Heart left ventricle (tissue), 16 donors: Measurements from ENCODE around the gene SERPINA12. TPM values are rescaled to one million over a fixed set of nuclear protein-coding genes. Genes with fewer than 3 reads are reported as not detected.

Source experiments
- ATAC-seq, 4 donors: fragments of 200-7000 bp; cut with Tn5 transposase; one replicate each; pipeline ENCODE4 v1.9.1; 2020 to 2022; ENCODE audit warnings: moderate library complexity in 4 of 4, mild to moderate bottlenecking in 3 of 4, moderate number of reproducible peaks in 1 of 4
- DNase-seq, 5 donors: peaks; one replicate each; pipeline ENCODE4 v3.0.0-alpha.2; 2020
- H3K27ac ChIP-seq, 12 donors: fragments of 200-600 bp; sonication (generic) in 4 of 12; one replicate each; pipeline versions ENCODE4 v1.5.0 to v1.8.0; 2016 to 2022; ENCODE audit warnings: mild to moderate bottlenecking in 2 of 12
- H3K27me3 ChIP-seq, 9 donors: fragments of 200-600 bp; sonication (generic) in 2 of 9; one replicate each; pipeline versions ENCODE4 v1.5.1 to v1.8.0; 2016 to 2022; ENCODE audit warnings: mild to moderate bottlenecking in 3 of 9
- H3K36me3 ChIP-seq, 9 donors: fragments of 200-600 bp; sonication (generic) in 2 of 9; one replicate each; pipeline versions ENCODE4 v1.5.0 to v1.8.0; 2018 to 2022; ENCODE audit warnings: mild to moderate bottlenecking in 2 of 9
- H3K4me1 ChIP-seq, 12 donors: fragments of 200-600 bp; sonication (generic) in 4 of 12; one replicate each; pipeline versions ENCODE4 v1.5.0 to v1.8.0; 2016 to 2022; ENCODE audit warnings: mild to moderate bottlenecking in 3 of 12
- H3K4me3 ChIP-seq, 12 donors: fragments of 200-600 bp; sonication (generic) in 4 of 12; one replicate each; pipeline versions ENCODE4 v1.5.0 to v1.8.0; 2017 to 2022; ENCODE audit warnings: mild to moderate bottlenecking in 9 of 12, moderate library complexity in 4 of 12
- H3K9me3 ChIP-seq, 12 donors: fragments of 200-600 bp; sonication (generic) in 4 of 12; one replicate each; pipeline versions ENCODE4 v1.5.0 to v1.8.0; 2016 to 2022; ENCODE audit warnings: mild to moderate bottlenecking in 1 of 12
- POLR2A ChIP-seq, 2 donors: fragments of 450-650 bp; IDR thresholded peaks; one replicate each; pipeline ENCODE4 v1.6.1; 2017; ENCODE audit warnings: antibody characterized with exemption in 2 of 2, mild to moderate bottlenecking in 2 of 2, moderate library complexity in 2 of 2
- WGBS, 4 donors: extraction: QIAGEN DNeasy Blood & Tissue Kit in 2 of 4; methylation state at CpG; one replicate each; pipeline versions ENCODE4 v1.1.5 to v1.1.7; 2013 to 2018; 5-methylcytosine and 5-hydroxymethylcytosine counted together
- intact Hi-C, 10 donors: fragments of 100-400 bp; cut with DNase I; formaldehyde crosslinking; loops; one replicate each; pipeline versions ENCODE4 v1.11.1 to v1.14.2; 2022
- long read RNA-seq, 3 donors: library from polyadenylated mRNA; unstranded; transcript quantifications; one replicate each; pipeline ENCODE4 v2.0.0, GENCODE V29; 2020 to 2021
- polyA plus RNA-seq, 2 donors: library from polyadenylated mRNA; stranded (reverse); fragments of 200-250 nt; gene quantifications; one replicate each; pipeline ENCODE4 v1.2.3, GENCODE V29; 2013
- total RNA-seq, 9 donors: library from RNA; depleted of rRNA in 2 of 9; stranded (reverse); fragments of >200 nt in 2 of 9; fragmentation: NEBNext Ultra II Directional in 3 of 9; extraction: Animal tissue kit (Norgen Biotek cat#: 25700) in 3 of 9; gene quantifications; one replicate each; pipeline versions ENCODE4 v1.1.0 to v1.2.4, GENCODE V29; 2016 to 2023
- TF ChIP-seq, protein P1 (sequence below), 12 donors: fragments of 200-600 bp; sonication (generic) in 4 of 12; IDR thresholded peaks; one replicate each; pipeline versions ENCODE4 v1.5.0 to v1.8.0; 2018 to 2022; ENCODE audit warnings: antibody characterized with exemption in 12 of 12, mild to moderate bottlenecking in 5 of 12
- donor health status: ischemic (EF 13 %, LVEDD 7.1; RV severe dilation, severe dysfunction).
- donor health status: healthy with polysubstance abuse.
- donor health status: DM: no; HTN: yes; CAD: no.
- donor health status: DM: no; HTN: no; CAD: no.
- donor health status: ischemic (EF 25% LVEDD 6.9; RV normal size, moderate dysfunction).
- donor health status: ischemic (EF 25% LVEDD 5.7; RV mildly dilated, moderate dysfunction).
- donor health status: healthy.
- donor health status: DM: yes; HTN: yes; CAD: no.
- donor health status: ischemic (EF 35%, LVEDD 5.7; RV mildly dilated, moderate dysfunction).
- donor health status: nonischemic (EF 11% LVEDD 7.7; RV severe dilation, severe dysfunction).
- donor health status: DM: yes; HTN: yes; CAD: no.
- donor health status: PGD.
- donor health status: ischemic (EF 29% LVEDD 5.4; RV normal size, mild dysfunction).
- donor health status: nonischemic (EF 23%, LVEDD 6.1; RV moderate dilation, normal function).

The SERPINA12 gene, protein sequence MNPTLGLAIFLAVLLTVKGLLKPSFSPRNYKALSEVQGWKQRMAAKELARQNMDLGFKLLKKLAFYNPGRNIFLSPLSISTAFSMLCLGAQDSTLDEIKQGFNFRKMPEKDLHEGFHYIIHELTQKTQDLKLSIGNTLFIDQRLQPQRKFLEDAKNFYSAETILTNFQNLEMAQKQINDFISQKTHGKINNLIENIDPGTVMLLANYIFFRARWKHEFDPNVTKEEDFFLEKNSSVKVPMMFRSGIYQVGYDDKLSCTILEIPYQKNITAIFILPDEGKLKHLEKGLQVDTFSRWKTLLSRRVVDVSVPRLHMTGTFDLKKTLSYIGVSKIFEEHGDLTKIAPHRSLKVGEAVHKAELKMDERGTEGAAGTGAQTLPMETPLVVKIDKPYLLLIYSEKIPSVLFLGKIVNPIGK
- not detected for total RNA-seq
- polyA plus RNA-seq = not detected
- long read RNA-seq, donor 1 = 0 reads
- long read RNA-seq, donor 2 = 0 reads
- long read RNA-seq, donor 3 = 0 reads

DNA sequence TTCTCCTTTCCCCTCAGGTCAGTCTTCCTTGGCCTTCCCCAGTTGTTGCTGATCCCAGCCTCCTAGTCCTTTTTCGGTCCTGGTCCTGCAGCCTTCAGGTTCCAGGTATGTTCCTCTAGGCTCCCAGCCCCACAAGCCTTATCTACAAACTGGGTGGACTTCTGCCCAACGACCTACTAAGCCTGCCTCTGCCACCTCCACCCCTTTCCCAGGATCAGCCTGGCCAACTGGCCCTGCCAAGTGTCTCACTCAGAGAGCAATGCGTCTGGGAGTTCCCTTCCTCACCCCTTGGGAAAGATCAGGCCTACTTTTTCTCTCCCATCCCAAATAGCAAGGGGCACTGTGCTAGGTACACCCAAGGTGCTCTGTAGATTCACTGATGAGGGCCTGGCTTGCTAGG is at the start of gene SERPINA12:
TSS of gene SERPINA12 (minus strand) at position 114 of the 400 bp plus-strand sequence. CDS start 11,072 bp downstream, outside the sequence.
- WGBS, 4 donors = 61 to 68% (median 64%) methylated on average over 3 of the region's 3 CpGs
- H3K4me1 ChIP-seq = no peaks in the 10 kb centered on the region
- ATAC-seq = no peak
- no peak within 1 kb of the TSS for H3K27ac ChIP-seq
- H3K27me3 ChIP-seq = peaks cover 0 to 36% (median 5%) of the 10 kb centered on the region in 9 donors
- H3K9me3 ChIP-seq = no peaks in the 10 kb centered on the region
- intact Hi-C loops = no loop called here
- DNase-seq = no peak
- no peaks in the 10 kb centered on the region for H3K36me3 ChIP-seq
- TF ChIP-seq, protein P1, sequence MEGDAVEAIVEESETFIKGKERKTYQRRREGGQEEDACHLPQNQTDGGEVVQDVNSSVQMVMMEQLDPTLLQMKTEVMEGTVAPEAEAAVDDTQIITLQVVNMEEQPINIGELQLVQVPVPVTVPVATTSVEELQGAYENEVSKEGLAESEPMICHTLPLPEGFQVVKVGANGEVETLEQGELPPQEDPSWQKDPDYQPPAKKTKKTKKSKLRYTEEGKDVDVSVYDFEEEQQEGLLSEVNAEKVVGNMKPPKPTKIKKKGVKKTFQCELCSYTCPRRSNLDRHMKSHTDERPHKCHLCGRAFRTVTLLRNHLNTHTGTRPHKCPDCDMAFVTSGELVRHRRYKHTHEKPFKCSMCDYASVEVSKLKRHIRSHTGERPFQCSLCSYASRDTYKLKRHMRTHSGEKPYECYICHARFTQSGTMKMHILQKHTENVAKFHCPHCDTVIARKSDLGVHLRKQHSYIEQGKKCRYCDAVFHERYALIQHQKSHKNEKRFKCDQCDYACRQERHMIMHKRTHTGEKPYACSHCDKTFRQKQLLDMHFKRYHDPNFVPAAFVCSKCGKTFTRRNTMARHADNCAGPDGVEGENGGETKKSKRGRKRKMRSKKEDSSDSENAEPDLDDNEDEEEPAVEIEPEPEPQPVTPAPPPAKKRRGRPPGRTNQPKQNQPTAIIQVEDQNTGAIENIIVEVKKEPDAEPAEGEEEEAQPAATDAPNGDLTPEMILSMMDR (IDR thresholded peaks at IDR 0.05) = no peak
- TF ChIP-seq POLR2A (IDR thresholded peaks at IDR 0.05) = no peak
- H3K4me3 ChIP-seq = no peak within 1 kb of the TSS

DNA sequence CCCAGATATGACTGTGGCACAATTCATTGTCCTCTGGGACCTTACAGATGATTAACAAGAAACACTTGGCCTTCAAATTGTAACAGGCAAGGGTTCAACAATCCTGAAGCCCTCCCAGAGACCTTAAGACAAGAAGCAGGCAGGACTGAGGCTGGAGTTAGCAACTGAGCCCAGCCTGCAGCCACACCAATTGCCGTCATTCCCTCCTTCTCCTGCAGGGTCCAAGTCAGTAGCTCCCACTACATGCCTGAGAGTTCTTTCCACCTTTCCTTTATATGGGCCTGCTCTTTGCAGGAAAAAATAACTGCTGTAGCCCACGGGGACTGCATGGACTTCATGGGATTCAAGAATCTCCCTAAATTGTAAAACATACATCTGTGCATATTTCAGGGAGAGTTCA is 49.6 kb upstream of the SERPINA12 start:
- Histone ChIP-seq H3K36me3 (no peaks in the 10 kb centered on the region), H3K4me3 (no peak overlapping the region), H3K4me1 (no peaks in the 10 kb centered on the region), H3K27me3 (peaks cover 0 to 3% (median 0%) of the 10 kb centered on the region in 9 donors), H3K9me3 (peaks cover 0 to 15% (median 5%) of the 10 kb centered on the region in 12 donors), H3K27ac (no peak overlapping the region)
- no peak for TF ChIP-seq POLR2A (IDR thresholded peaks at IDR 0.05)
- ATAC-seq = no peak
- no peak for DNase-seq
- intact Hi-C loops = no loop called here
- WGBS, 4 donors = 59 to 76% (median 74%) methylated on average over 2 of the region's 2 CpGs

DNA sequence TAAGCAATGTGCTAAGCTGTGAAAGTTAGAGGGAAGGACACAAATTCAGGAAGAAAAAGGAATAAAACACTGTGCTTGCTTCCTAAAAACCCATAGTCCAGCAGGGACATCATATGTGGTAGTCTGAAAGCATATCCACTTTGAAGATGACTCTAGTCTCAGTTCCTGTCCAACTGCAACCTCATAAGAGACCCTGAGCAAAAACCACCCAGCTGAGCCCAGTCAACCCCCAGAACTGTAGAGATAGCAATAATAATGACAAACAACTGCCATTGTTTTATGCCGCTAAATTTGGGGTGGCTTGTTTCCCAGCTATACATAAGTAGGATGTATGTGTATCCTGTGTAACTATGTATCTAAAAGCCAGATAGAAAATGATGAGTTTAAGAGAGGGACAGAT is 48.1 kb upstream of the SERPINA12 start:
- Histone ChIP-seq H3K27me3 (peaks cover 0 to 6% (median 0%) of the 10 kb centered on the region in 9 donors), H3K4me1 (no peaks in the 10 kb centered on the region), H3K9me3 (peaks cover 0 to 15% (median 5%) of the 10 kb centered on the region in 12 donors), H3K27ac (no peak overlapping the region), H3K4me3 (no peak overlapping the region), H3K36me3 (no peaks in the 10 kb centered on the region)
- intact Hi-C loops = no loop called here
- TF ChIP-seq, protein P1 (IDR thresholded peaks at IDR 0.05) = no peak
- no peak for TF ChIP-seq POLR2A (IDR thresholded peaks at IDR 0.05)
- DNase-seq (no peak), ATAC-seq (no peak)
- 90 to 100% (median 95%) methylated on average over 1 of the region's 1 CpG for WGBS, 4 donors

DNA sequence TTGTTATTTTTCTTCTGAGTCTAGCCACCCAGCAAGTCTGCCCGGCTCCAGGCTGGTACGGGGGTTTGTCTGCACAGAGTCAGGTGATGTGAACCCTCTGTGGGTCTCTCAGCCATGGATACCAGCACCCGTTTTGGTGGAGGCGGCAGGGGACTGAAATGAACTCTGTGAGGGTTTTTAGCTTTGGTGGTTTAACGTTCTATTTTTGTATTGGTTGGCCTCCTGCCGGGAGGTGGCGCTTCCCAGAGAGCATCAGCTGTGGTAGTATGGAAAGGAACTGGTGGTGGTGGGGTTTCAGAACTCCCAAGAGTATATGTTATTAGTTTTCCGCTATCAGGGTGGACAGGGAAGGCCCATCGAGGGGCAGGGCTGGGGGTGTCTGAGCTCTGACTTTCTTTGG is 46.7 kb upstream of the SERPINA12 start:
- TF ChIP-seq, protein P1 (IDR thresholded peaks at IDR 0.05) = no peak
- no peak for TF ChIP-seq POLR2A (IDR thresholded peaks at IDR 0.05)
- 80 to 88% (median 85%) methylated on average over 9 of the region's 9 CpGs for WGBS, 4 donors
- Histone ChIP-seq H3K9me3 (peaks cover 0 to 15% (median 5%) of the 10 kb centered on the region in 12 donors), H3K27ac (no peak overlapping the region), H3K4me1 (no peaks in the 10 kb centered on the region), H3K27me3 (peaks cover 0 to 6% (median 0%) of the 10 kb centered on the region in 9 donors), H3K4me3 (no peak overlapping the region), H3K36me3 (no peaks in the 10 kb centered on the region)
- intact Hi-C loops = no loop called here
- ATAC-seq = no peak
- DNase-seq = no peak
